Fibroblast of lung (primary cell): Measurements from ENCODE around the gene AGK.

Source experiments
- EZH2 ChIP-seq: IDR thresholded peaks from 2 replicates; pipeline ENCODE4 v1.5.1; 2012; ENCODE audit warnings: low read length, control low read depth, mild to moderate bottlenecking; ENCODE audit errors: missing control alignments
- TF ChIP-seq, protein P1 (sequence below), 2 donors: IDR thresholded peaks in 1 of 2; conservative IDR thresholded peaks in 1 of 2; 1 replicate in 1 of 2; 2 replicates in 1 of 2; pipeline ENCODE4 v1.5.1; 2011 to 2012; ENCODE audit warnings: low read length in 2 of 2, control low read depth in 1 of 2, inconsistent platforms in 1 of 2, low read depth in 1 of 2, mild to moderate bottlenecking in 1 of 2

DNA sequence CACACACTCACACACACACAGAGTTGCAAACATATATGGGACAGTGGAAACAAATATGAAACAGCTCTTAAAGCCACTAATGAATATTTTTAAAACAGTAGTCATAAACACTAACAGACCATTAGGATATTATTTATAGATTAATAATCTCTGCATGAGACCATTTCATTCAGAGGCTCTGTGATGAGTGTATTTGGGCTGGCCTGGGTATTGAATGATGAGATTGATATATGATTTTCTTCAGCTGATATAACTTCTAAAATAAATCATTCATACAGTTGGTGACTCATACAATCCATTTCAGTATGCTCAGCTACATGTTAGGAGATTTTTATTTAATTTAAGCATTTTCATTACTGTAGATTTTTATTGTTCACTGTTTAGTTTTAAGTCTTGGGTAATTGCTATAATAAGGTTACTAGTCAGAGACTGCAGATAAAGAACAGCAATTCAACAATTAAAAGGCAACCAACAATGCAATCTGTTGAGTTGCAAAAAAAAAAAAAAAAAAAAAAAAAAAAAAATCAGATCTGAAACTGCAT, 25.2 kb upstream of the AGK start:
- TF ChIP-seq, protein P1, sequence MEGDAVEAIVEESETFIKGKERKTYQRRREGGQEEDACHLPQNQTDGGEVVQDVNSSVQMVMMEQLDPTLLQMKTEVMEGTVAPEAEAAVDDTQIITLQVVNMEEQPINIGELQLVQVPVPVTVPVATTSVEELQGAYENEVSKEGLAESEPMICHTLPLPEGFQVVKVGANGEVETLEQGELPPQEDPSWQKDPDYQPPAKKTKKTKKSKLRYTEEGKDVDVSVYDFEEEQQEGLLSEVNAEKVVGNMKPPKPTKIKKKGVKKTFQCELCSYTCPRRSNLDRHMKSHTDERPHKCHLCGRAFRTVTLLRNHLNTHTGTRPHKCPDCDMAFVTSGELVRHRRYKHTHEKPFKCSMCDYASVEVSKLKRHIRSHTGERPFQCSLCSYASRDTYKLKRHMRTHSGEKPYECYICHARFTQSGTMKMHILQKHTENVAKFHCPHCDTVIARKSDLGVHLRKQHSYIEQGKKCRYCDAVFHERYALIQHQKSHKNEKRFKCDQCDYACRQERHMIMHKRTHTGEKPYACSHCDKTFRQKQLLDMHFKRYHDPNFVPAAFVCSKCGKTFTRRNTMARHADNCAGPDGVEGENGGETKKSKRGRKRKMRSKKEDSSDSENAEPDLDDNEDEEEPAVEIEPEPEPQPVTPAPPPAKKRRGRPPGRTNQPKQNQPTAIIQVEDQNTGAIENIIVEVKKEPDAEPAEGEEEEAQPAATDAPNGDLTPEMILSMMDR (conservative IDR thresholded peaks at IDR 0.05 in 1 of 2, IDR thresholded peaks at IDR 0.05 in 1 of 2; ENCODE audit: low read depth in 1 of 2, low read length in 2 of 2): no peak
- no peak for TF ChIP-seq EZH2
